ENCODE results near the gene ST6GALNAC4. TPM values are rescaled to one million over a fixed set of nuclear protein-coding genes. Genes with fewer than 3 reads are reported as not detected.

The ST6GALNAC4 gene
- total and polyA plus RNA-seq, 4 donors = 24.6 to 96.2 (median 55.0) TPM

DNA sequence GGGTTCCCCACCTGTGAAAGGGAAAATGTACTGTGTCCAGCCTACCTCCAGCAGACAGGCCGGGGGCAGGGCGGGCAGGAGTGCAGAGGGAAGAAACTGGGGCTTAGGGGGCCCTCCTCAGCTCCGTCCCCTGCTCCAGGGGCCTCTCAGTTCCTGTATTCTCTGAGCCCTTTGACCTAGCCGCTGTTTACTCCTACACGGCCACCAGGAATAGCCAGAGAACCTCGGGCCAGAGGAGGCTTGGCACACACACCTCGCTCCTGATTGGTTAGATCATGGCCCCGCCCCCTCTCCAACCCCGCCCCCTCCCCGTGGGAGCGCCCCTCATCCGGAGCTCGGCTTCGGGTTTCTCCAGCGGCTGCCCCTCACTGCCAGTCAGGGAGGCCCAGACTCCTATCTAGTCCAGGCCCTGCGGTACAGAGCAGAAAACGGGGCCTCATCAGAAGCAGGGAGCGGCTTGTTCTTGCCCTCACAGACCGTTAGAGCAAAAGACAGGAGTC lies 19.6 kb downstream of the ST6GALNAC4 start:
- ATAC-seq (ENCODE audit: insufficient read depth, low FRiP score) = peak; percentile 63
- no peak overlapping the region for H3K4me3 ChIP-seq
- WGBS, 2 donors = 15 to 20% methylated on average over 18 to 19 of the region's 19 CpGs
- H3K9me3 ChIP-seq (ENCODE audit: control insufficient read depth in 4 of 4, insufficient read depth in 3 of 4, low read length in 3 of 4) = peaks cover 0 to 11% (median 6%) of the 10 kb centered on the region in 4 donors
- TF ChIP-seq, protein P1, sequence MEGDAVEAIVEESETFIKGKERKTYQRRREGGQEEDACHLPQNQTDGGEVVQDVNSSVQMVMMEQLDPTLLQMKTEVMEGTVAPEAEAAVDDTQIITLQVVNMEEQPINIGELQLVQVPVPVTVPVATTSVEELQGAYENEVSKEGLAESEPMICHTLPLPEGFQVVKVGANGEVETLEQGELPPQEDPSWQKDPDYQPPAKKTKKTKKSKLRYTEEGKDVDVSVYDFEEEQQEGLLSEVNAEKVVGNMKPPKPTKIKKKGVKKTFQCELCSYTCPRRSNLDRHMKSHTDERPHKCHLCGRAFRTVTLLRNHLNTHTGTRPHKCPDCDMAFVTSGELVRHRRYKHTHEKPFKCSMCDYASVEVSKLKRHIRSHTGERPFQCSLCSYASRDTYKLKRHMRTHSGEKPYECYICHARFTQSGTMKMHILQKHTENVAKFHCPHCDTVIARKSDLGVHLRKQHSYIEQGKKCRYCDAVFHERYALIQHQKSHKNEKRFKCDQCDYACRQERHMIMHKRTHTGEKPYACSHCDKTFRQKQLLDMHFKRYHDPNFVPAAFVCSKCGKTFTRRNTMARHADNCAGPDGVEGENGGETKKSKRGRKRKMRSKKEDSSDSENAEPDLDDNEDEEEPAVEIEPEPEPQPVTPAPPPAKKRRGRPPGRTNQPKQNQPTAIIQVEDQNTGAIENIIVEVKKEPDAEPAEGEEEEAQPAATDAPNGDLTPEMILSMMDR (IDR thresholded peaks at IDR 0.05; ENCODE audit: control extremely low read depth, extremely low read depth) = no peak
- H3K4me1 ChIP-seq (ENCODE audit: control insufficient read depth in 5 of 5, insufficient read depth in 5 of 5, low read length in 5 of 5) = peaks cover 4 to 25% (median 11%) of the 10 kb centered on the region in 5 donors
- H3K27me3 ChIP-seq (ENCODE audit: control insufficient read depth in 3 of 3, insufficient read depth in 3 of 3, low read length in 2 of 3) = no peaks in the 10 kb centered on the region
- H3K27ac ChIP-seq (ENCODE audit: low read depth in 1 of 2, low read length in 1 of 2) = peak overlapping the region; percentile 81 to 90
- peak; percentile 87 to 94 (median 93) for DNase-seq
- no peak overlapping the region for H3K9ac ChIP-seq (ENCODE audit: insufficient read depth in 1 of 2, low read length in 2 of 2)
- H3K36me3 ChIP-seq (ENCODE audit: control insufficient read depth in 4 of 4, insufficient read depth in 4 of 4, low read length in 4 of 4) = peaks cover 15 to 40% (median 34%) of the 10 kb centered on the region in 4 donors

DNA sequence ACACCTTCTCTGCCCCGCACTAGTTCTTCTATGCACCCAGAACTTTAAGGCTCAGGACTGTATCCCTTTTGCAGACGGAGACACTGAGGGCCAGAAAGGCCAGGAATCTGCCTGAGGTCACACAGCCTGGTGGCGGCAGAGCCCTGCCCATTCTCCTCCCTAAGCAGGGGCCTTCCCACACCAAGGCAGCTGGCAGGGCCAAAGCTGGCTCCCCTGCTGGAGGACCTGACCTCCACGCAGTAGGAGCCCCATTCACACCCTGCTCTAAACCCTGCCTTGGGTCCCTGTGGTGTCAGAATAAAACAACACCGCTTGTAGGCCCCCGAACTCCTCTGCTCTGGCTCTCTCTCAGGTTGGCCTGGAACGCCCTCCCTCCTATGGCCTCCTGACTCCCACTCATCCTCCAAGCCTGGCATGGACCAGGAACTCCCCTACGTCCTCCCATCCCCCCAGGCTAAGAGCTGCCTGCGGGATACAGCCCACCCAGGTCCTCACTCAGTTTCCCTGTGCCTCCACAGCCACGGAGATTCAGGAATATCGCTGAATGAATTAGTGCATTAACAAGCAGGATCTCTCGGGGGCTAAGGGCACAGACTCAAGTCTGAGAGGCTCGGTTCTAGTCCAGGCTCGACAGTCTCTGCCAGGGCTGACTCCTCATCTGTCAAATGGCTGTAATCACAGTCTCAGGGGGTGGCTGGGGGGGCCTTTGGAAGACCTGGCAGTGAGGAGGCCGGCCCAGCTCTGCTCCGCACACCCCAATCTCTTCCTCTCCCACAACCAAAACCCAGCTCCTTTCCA lies 20.2 kb downstream of the ST6GALNAC4 start:
- no peak overlapping the region for H3K9ac ChIP-seq (ENCODE audit: insufficient read depth in 1 of 2, low read length in 2 of 2)
- peaks cover 4 to 25% (median 11%) of the 10 kb centered on the region in 5 donors for H3K4me1 ChIP-seq (ENCODE audit: control insufficient read depth in 5 of 5, insufficient read depth in 5 of 5, low read length in 5 of 5)
- H3K27ac ChIP-seq (ENCODE audit: low read depth in 1 of 2, low read length in 1 of 2) = peak overlapping the region; percentile 66 to 80
- 68 to 78% methylated on average over 16 of the region's 16 CpGs for WGBS, 2 donors
- DNase-seq = peak in 2 of 3 donors; percentile 31 to 69
- ATAC-seq (ENCODE audit: insufficient read depth, low FRiP score) = no peak
- peaks cover 15 to 40% (median 34%) of the 10 kb centered on the region in 4 donors for H3K36me3 ChIP-seq (ENCODE audit: control insufficient read depth in 4 of 4, insufficient read depth in 4 of 4, low read length in 4 of 4)
- H3K27me3 ChIP-seq (ENCODE audit: control insufficient read depth in 3 of 3, insufficient read depth in 3 of 3, low read length in 2 of 3) = no peaks in the 10 kb centered on the region
- TF ChIP-seq, protein P1 (IDR thresholded peaks at IDR 0.05; ENCODE audit: control extremely low read depth, extremely low read depth) = no peak
- H3K9me3 ChIP-seq (ENCODE audit: control insufficient read depth in 4 of 4, insufficient read depth in 3 of 4, low read length in 3 of 4) = peaks cover 0 to 11% (median 6%) of the 10 kb centered on the region in 4 donors
- no peak overlapping the region for H3K4me3 ChIP-seq

DNA sequence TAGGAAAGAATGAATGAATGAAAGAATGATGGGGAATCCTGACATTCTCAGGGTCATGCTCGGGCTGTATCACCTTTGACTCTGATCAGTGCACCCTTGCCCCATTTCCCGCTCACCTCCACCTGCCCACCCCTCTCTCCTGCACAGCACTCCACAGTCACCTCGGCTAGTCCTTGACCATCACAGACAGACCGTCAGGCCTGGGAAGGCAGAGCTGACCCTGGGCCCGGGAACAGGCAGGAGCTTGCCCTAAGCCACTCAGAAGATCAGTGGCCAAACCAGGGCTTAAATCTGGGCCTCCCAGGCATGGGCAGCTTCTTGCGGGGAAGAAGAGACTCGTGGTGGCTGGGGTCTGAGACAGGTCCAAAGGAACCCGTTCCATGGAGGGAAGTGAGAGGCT lies 21.0 kb downstream of the ST6GALNAC4 start:
- no peak overlapping the region for H3K27ac ChIP-seq (ENCODE audit: low read depth in 1 of 2, low read length in 1 of 2)
- H3K9me3 ChIP-seq (ENCODE audit: control insufficient read depth in 4 of 4, insufficient read depth in 3 of 4, low read length in 3 of 4) = peaks cover 0 to 11% (median 6%) of the 10 kb centered on the region in 4 donors
- no peak overlapping the region for H3K9ac ChIP-seq (ENCODE audit: insufficient read depth in 1 of 2, low read length in 2 of 2)
- no peak for DNase-seq
- 95 to 96% methylated on average over 8 of the region's 8 CpGs for WGBS, 2 donors
- TF ChIP-seq, protein P1 (IDR thresholded peaks at IDR 0.05; ENCODE audit: control extremely low read depth, extremely low read depth) = no peak
- ATAC-seq (ENCODE audit: insufficient read depth, low FRiP score) = no peak
- peaks cover 15 to 40% (median 36%) of the 10 kb centered on the region in 4 donors for H3K36me3 ChIP-seq (ENCODE audit: control insufficient read depth in 4 of 4, insufficient read depth in 4 of 4, low read length in 4 of 4)
- H3K4me3 ChIP-seq = no peak overlapping the region
- H3K4me1 ChIP-seq (ENCODE audit: control insufficient read depth in 5 of 5, insufficient read depth in 5 of 5, low read length in 5 of 5) = peaks cover 4 to 25% (median 8%) of the 10 kb centered on the region in 5 donors
- H3K27me3 ChIP-seq (ENCODE audit: control insufficient read depth in 3 of 3, insufficient read depth in 3 of 3, low read length in 2 of 3) = no peaks in the 10 kb centered on the region

Measured in lung (tissue), 12 donors.